RWPE2 (cell line): ENCODE results near the gene THSD7B.
A peak's percentile ranks its signal among the peaks of the same experiment; 100 is the strongest.

Source experiments
- ATAC-seq: fragments of 200-7000 bp; cut with Tn5 transposase; 3 replicates; pipeline ENCODE4 v1.9.1; 2021; ENCODE audit warnings: low read depth
- DNase-seq: peaks from one replicate; pipeline ENCODE4 v3.0.0-alpha.2; 2020; ENCODE audit warnings: low spot score
- H3K27ac ChIP-seq: fragments of 450-650 bp; 2 replicates; pipeline ENCODE4 v1.5.1; 2017; ENCODE audit warnings: mild to moderate bottlenecking; ENCODE audit not compliant: poor library complexity, severe bottlenecking
- H3K27me3 ChIP-seq: fragments of 250-450 bp; sonication (Bioruptor Pico); 2 replicates; pipeline ENCODE4 v1.5.1; 2021; ENCODE audit warnings: mild to moderate bottlenecking, moderate library complexity; ENCODE audit not compliant: insufficient read depth, poor library complexity, severe bottlenecking
- H3K36me3 ChIP-seq: fragments of 250-450 bp; sonication (Bioruptor Pico); 2 replicates; pipeline ENCODE4 v1.5.1; 2020; ENCODE audit warnings: low read depth, mild to moderate bottlenecking, moderate library complexity
- H3K4me1 ChIP-seq: fragments of 250-450 bp; sonication (Bioruptor Pico); 2 replicates; pipeline ENCODE4 v1.5.1; 2021; ENCODE audit warnings: mild to moderate bottlenecking, moderate library complexity; ENCODE audit not compliant: insufficient read depth, poor library complexity, severe bottlenecking
- H3K4me3 ChIP-seq: fragments of 250-450 bp; sonication (Bioruptor Pico); 2 replicates; pipeline ENCODE4 v1.5.1; 2021; ENCODE audit warnings: mild to moderate bottlenecking, moderate library complexity; ENCODE audit not compliant: severe bottlenecking
- H3K9me3 ChIP-seq: fragments of 250-450 bp; sonication (Bioruptor Pico); 2 replicates; pipeline ENCODE4 v1.5.1; 2021; ENCODE audit warnings: mild to moderate bottlenecking, moderate library complexity; ENCODE audit not compliant: severe bottlenecking
- CTCF ChIP-seq: fragments of 450-650 bp; IDR thresholded peaks from one replicate; pipeline ENCODE4 v1.5.1; 2017; ENCODE audit warnings: mild to moderate bottlenecking, moderate library complexity; ENCODE audit not compliant: poor library complexity, severe bottlenecking

The THSD7B gene

GRCh38 chr2:137405496-137405895 is 640.2 kb downstream of the THSD7B start:
- no peak for TF ChIP-seq CTCF
- Histone ChIP-seq H3K4me1 (no peaks in the 10 kb centered on the region), H3K27ac (no peak overlapping the region), H3K36me3 (no peaks in the 10 kb centered on the region), H3K9me3 (no peaks in the 10 kb centered on the region), H3K4me3 (no peak overlapping the region), H3K27me3 (no peaks in the 10 kb centered on the region)
- ATAC-seq = no peak
- no peak for DNase-seq

- H3K4me1 ChIP-seq = no peaks in the 10 kb centered on the region
- H3K27ac ChIP-seq = no peak overlapping the region
- TF ChIP-seq CTCF = no peak
- H3K27me3 ChIP-seq = no peaks in the 10 kb centered on the region
- no peak for ATAC-seq
- no peaks in the 10 kb centered on the region for H3K36me3 ChIP-seq
- H3K4me3 ChIP-seq = no peak overlapping the region
- no peaks in the 10 kb centered on the region for H3K9me3 ChIP-seq
- DNase-seq = no peak
These were observed 646.2 kb downstream of the THSD7B start for GRCh38 chr2:137411585-137411984.

- Histone ChIP-seq H3K4me1 (no peaks in the 10 kb centered on the region), H3K4me3 (no peak overlapping the region), H3K36me3 (no peaks in the 10 kb centered on the region), H3K9me3 (no peaks in the 10 kb centered on the region), H3K27ac (no peak overlapping the region), H3K27me3 (no peaks in the 10 kb centered on the region)
- no peak for DNase-seq
- no peak for TF ChIP-seq CTCF
- ATAC-seq = peak; percentile 54; the same call in 1 of the 3 replicates
These were observed 655.4 kb downstream of the THSD7B start for GRCh38 chr2:137420744-137421143.

GRCh38 chr2:137435162-137435561 is 669.8 kb downstream of the THSD7B start:
- peak; percentile 87 for ATAC-seq
- Histone ChIP-seq H3K27ac (peak overlapping the region; percentile 27), H3K4me1 (peaks cover 20% of the 10 kb centered on the region), H3K4me3 (no peak overlapping the region), H3K27me3 (no peaks in the 10 kb centered on the region), H3K36me3 (no peaks in the 10 kb centered on the region), H3K9me3 (no peaks in the 10 kb centered on the region)
- no peak for DNase-seq
- TF ChIP-seq CTCF = no peak

- ATAC-seq = peak; percentile 66; the same call in 2 of the 3 replicates
- Histone ChIP-seq H3K27ac (no peak overlapping the region), H3K27me3 (no peaks in the 10 kb centered on the region), H3K9me3 (no peaks in the 10 kb centered on the region), H3K4me1 (peaks cover 20% of the 10 kb centered on the region), H3K4me3 (no peak overlapping the region), H3K36me3 (no peaks in the 10 kb centered on the region)
- no peak for TF ChIP-seq CTCF
- DNase-seq = no peak
These were observed 672.0 kb downstream of the THSD7B start for GRCh38 chr2:137437386-137437785.
